AG09319 (cell line): ENCODE measurements around the gene HOXA10.

ENCODE experiments used
- DNase-seq: peaks from one replicate; pipeline ENCODE4 v3.0.0-alpha.2; 2010; ENCODE audit warnings: low read depth; ENCODE audit errors: extremely low read depth
- CTCF ChIP-seq: IDR thresholded peaks from 2 replicates; pipeline ENCODE4 v1.5.1; 2011; ENCODE audit warnings: low read depth, mild to moderate bottlenecking, inconsistent platforms, low read length, moderate library complexity

The HOXA10 gene

GRCh38 chr7:27157702-27158431 is 16.3 kb downstream of the HOXA10 start:
- DNase-seq = no peak
- TF ChIP-seq CTCF = no peak

DNA sequence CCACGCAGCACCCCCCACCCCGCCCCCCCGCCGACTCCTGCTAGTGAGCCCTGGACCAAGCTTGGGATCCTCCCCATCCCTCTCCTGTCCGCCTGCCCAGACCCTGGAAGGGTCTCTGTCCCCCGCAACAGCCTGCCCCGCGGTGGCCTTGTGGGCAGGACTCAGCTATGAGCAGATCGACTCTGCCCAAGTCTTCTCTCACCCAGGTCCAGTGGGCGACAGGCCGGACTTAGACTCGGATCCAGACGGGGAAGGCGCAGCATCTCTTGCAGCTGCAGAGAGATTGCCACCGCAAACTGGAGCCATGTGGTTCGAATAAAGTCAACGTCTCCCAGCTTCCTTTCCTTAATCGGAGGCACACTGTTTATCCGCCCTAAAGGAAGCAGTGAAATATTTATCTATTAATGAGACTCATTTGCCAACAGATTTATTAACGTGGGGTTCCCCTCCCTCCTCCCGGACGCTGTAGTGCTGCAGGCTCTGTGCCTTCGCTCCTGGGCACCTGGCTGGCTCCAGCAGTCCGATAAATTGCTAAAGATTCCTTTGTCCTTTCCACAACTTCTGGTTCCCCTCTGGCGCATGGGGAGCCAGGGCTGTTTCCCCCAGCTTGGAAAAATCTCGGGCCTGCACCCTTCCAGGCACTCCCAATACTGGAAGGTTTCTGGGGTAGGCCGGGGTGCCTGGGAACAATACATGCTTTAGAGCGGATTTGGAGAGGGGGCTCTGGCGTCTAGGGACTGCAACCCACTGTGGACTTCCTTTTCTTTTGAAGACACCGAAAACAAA is 17.0 kb downstream of the HOXA10 start:
- no peak for TF ChIP-seq CTCF
- no peak for DNase-seq

GRCh38 chr7:27156508-27156898 is 17.6 kb downstream of the HOXA10 start, which contains the start of gene HOXA7:
Gene HOXA7 (minus strand): TSS chr7:27156675. CDS start chr7:27156545, 130 bp downstream.
- no peak for TF ChIP-seq CTCF
- DNase-seq = no peak

DNA sequence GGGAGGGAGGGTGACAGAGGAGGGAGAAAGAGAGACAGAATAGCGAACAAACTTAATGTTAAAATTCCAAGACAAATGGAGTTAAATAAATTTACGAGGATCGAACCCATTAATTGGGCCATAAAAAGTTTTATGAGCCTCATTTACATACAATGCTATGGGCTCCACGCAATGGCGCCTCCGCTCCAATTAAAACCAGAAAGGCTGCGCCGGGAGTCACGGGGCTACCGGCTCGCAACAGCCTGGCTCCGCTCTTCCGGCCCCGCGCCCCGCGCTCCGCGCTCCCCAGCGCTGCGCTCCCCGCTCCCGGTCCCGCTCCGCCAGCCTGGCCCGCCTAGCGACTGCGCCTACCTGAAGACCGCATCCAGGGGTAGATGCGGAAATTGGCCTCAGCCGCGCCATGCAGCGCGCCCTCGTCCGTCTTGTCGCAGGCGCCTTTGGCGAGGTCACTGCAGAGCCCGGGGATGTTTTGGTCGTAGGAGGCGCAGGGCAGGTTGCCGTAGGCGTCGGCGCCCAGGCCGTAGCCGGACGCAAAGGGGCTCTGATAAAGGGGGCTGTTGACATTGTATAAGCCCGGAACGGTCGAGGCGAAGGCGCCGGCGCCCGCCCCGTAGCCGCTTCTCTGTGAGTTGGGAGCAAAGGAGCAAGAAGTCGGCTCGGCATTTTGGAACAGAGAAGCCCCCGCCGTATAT is 18.2 kb downstream of the HOXA10 start:
- no peak for DNase-seq

DNA sequence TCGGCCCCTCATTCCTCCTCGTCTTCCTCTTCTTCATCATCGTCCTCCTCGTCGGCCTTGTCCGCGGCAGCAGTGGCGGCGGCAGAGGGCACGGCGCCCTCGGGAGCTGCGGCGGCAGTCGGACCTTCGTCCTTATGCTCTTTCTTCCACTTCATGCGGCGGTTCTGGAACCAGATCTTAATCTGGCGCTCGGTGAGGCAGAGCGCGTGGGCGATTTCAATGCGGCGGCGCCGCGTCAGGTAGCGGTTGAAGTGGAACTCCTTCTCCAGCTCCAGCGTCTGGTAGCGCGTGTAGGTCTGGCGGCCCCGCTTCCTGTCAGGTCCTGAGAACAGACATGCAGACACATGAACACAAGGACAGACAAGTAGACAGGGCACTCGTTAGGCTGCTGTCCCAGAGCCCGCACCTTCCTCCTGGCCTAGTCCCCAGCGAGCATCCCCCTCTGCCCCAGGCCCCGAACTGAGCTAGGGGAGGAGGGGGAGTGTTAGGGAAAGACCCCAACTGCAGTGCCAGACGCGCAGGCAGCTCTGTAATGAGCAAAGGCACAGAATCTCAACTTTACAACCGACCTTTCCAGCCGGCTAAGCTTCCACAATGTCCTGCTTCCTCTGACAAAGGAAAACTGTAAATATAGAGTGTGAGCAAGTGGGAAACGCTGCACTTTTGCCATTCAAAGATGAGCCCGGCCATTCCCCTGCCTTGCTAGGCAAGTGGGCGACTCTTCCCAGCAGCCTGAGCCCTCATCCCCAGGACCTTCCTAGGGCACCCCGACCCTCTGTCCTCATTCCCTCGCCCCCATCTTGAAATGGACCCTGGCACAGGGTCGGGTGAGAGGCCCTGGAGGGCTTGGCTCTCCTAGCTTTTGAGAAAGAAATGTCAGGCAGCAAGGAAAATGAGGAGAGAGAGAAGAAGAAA is 19.0 kb downstream of the HOXA10 start:
- TF ChIP-seq CTCF = no peak
- DNase-seq = no peak

More for the DNA sequence above, 18.2 kb downstream of the HOXA10 start:
- TF ChIP-seq CTCF = no peak

DNA sequence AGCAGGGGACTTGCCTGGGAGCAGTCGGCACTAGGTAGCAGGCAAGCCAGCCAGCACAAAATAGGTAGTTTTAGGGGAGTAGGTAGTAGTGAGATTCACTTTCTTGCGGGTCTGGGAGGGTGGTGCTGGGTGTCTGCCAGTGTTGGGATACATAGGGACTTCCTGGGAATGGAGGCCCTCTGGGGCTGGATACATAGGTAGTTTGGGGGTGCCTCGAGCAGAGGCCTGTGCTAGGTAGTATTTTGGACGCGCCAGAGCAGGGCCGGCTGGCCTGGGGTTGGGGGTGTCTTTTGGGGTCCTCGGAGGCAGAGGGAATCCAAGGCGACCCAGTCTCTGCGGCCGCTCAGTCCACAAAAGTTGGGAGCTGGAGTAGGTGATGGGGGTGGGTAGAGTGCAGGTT is 19.8 kb downstream of the HOXA10 start:
- TF ChIP-seq CTCF = no peak

More for the DNA sequence above, 19.8 kb downstream of the HOXA10 start:
- DNase-seq = no peak
